Ishikawa (cell line): ENCODE data around the gene PTPRO.

Source experiments
- CEBPB ChIP-seq: IDR thresholded peaks from 2 replicates; pipeline ENCODE4 v1.6.1; 2012
- CREB1 ChIP-seq: IDR thresholded peaks from 2 replicates; pipeline ENCODE4 v1.6.1; 2012; ENCODE audit warnings: low read depth
- EGR1 ChIP-seq: IDR thresholded peaks from 2 replicates; pipeline ENCODE4 v1.6.1; 2012
- EP300 ChIP-seq: IDR thresholded peaks from 2 replicates; pipeline ENCODE4 v1.6.1; 2012; ENCODE audit warnings: borderline replicate concordance
- FOXM1 ChIP-seq: IDR thresholded peaks from 2 replicates; pipeline ENCODE4 v1.6.1; 2012; ENCODE audit warnings: low read depth, borderline replicate concordance
- NFIC ChIP-seq: IDR thresholded peaks from 2 replicates; pipeline ENCODE4 v1.6.1; 2012
- RAD21 ChIP-seq: IDR thresholded peaks from 2 replicates; pipeline ENCODE4 v1.6.1; 2012; ENCODE audit warnings: low read depth
- TAF1 ChIP-seq: IDR thresholded peaks from 2 replicates; pipeline ENCODE4 v1.6.1; 2012; ENCODE audit warnings: low read depth, mild to moderate bottlenecking
- TCF12 ChIP-seq: IDR thresholded peaks from 2 replicates; pipeline ENCODE4 v1.6.1; 2012; ENCODE audit warnings: low read depth
- TEAD4 ChIP-seq: IDR thresholded peaks from 2 replicates; pipeline ENCODE4 v1.6.1; 2012
- YY1 ChIP-seq: IDR thresholded peaks from 2 replicates; pipeline ENCODE4 v1.6.1; 2012; ENCODE audit warnings: low read depth
- ZBTB7A ChIP-seq: IDR thresholded peaks from 2 replicates; pipeline ENCODE4 v1.6.1; 2012; ENCODE audit warnings: low read depth
- TF ChIP-seq, protein P1 (sequence below): IDR thresholded peaks from 2 replicates; pipeline ENCODE4 v1.6.1; 2012
- TF ChIP-seq, protein P2 (sequence below): IDR thresholded peaks from 2 replicates; pipeline ENCODE4 v1.6.1; 2012
- TF ChIP-seq, protein P3 (sequence below): IDR thresholded peaks from 2 replicates; pipeline ENCODE4 v1.6.1; 2012; ENCODE audit warnings: low read depth, mild to moderate bottlenecking

The PTPRO gene

DNA sequence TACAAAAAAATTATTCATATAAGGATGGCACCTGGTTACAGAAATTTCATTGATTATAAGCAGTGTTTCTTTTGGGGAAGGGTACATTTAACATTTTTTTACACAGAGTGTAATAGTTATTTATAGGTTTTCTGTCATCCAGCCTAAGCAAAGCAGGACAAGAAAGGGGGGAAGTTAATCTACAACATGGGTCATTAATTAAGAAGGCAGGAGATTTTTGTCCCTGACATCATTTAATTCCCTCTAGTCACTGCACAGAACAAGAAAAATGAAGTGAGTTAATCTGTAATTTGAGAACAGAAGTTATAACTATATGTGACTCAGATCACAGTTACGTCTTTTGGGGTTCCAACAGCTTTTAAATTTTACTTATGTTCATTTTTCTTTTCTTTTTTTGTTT lies 173.4 kb downstream of the PTPRO start:
- TF ChIP-seq NFIC (no peak), EP300 (no peak), CEBPB (no peak), TEAD4 (no peak), TCF12 (no peak), YY1 (no peak), RAD21 (no peak), TAF1 (no peak), CREB1 (no peak), EGR1 (no peak)
- TF ChIP-seq, protein P1, sequence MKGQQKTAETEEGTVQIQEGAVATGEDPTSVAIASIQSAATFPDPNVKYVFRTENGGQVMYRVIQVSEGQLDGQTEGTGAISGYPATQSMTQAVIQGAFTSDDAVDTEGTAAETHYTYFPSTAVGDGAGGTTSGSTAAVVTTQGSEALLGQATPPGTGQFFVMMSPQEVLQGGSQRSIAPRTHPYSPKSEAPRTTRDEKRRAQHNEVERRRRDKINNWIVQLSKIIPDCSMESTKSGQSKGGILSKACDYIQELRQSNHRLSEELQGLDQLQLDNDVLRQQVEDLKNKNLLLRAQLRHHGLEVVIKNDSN, result no peak
- TF ChIP-seq, protein P2, sequence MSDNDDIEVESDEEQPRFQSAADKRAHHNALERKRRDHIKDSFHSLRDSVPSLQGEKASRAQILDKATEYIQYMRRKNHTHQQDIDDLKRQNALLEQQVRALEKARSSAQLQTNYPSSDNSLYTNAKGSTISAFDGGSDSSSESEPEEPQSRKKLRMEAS, result no peak
- TF ChIP-seq, protein P3, sequence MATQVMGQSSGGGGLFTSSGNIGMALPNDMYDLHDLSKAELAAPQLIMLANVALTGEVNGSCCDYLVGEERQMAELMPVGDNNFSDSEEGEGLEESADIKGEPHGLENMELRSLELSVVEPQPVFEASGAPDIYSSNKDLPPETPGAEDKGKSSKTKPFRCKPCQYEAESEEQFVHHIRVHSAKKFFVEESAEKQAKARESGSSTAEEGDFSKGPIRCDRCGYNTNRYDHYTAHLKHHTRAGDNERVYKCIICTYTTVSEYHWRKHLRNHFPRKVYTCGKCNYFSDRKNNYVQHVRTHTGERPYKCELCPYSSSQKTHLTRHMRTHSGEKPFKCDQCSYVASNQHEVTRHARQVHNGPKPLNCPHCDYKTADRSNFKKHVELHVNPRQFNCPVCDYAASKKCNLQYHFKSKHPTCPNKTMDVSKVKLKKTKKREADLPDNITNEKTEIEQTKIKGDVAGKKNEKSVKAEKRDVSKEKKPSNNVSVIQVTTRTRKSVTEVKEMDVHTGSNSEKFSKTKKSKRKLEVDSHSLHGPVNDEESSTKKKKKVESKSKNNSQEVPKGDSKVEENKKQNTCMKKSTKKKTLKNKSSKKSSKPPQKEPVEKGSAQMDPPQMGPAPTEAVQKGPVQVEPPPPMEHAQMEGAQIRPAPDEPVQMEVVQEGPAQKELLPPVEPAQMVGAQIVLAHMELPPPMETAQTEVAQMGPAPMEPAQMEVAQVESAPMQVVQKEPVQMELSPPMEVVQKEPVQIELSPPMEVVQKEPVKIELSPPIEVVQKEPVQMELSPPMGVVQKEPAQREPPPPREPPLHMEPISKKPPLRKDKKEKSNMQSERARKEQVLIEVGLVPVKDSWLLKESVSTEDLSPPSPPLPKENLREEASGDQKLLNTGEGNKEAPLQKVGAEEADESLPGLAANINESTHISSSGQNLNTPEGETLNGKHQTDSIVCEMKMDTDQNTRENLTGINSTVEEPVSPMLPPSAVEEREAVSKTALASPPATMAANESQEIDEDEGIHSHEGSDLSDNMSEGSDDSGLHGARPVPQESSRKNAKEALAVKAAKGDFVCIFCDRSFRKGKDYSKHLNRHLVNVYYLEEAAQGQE, result no peak

DNA sequence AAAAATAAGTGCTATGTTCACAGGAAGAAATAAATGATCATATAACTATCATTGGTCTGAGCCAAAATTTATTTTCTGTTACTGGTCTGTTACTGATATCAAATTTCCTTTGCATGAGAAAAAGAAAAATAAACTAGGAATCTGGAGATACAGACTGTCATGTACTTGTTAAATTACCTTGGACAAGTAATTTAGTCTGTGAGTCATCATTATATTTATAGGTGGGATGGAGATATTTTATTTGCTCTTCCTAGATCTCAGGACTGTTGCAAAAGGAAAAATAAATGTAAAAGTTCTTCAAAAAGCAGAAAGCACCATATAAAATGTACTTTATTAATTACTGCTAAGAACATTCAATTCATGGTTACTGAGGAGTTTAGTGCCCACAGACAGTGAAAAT lies 174.4 kb downstream of the PTPRO start:
- no peak for TF ChIP-seq ZBTB7A
- TF ChIP-seq RAD21, result no peak
- no peak for TF ChIP-seq TAF1
- no peak for TF ChIP-seq NFIC
- TF ChIP-seq TEAD4, result no peak
- no peak for TF ChIP-seq TCF12
- TF ChIP-seq, protein P1, result no peak
- TF ChIP-seq YY1, result no peak
- TF ChIP-seq CREB1, result no peak
- TF ChIP-seq CEBPB, result no peak
- TF ChIP-seq EP300, result no peak
- TF ChIP-seq, protein P3, result no peak
- no peak for TF ChIP-seq EGR1
- TF ChIP-seq FOXM1, result no peak
- TF ChIP-seq, protein P2, result no peak

DNA sequence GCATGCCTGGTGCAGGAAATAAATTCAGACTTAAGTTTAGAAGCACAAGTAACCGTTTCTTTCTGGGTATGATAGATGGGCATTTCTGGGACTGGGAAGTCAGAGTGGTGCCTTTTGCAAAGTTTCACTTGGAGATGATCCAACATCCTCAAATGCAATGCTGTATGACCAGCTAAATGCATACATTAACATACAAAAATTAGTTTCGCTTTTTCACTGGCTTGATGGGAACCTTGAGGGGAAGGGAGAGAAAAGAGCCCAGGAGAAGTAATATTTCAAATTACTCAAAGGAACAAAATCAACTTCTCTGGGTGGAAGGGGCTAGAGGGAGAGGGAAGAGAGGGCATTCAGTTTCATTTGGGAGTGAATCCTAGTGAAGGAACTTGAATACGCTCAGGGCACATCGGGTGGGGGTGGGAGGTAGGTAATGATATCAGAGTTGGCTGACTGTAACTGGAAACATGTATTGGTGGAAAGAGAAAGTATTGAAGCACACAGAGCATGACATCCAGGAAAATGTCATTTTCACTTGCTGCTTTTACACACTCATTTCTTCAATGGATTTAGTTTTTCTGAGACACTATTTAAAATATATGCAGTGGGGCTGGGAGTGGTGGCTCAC lies 175.5 kb downstream of the PTPRO start:
- no peak for TF ChIP-seq TCF12
- TF ChIP-seq CEBPB, result no peak
- TF ChIP-seq, protein P1, result no peak
- TF ChIP-seq TAF1, result no peak

DNA sequence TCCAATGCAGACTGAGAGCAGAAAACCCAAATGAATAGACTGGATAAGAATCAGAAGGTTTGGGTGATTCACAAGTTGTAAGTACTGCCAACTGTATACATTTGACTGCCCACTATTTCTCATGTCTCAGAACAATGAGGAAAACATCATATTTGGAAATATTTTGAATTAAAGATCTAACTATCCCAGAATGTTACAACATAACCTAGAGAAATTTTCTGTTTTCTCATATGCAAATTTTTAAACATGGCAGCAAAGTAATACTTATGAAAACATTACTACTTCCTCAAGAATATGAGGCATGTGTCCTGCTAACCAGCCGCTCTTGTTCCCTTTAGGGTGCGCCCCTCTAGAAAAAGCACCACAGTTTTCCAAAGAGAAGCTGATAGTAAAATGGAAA lies 179.9 kb downstream of the PTPRO start:
- no peak for TF ChIP-seq EP300
- TF ChIP-seq EGR1, result no peak
- TF ChIP-seq FOXM1, result no peak
- TF ChIP-seq, protein P2, result no peak
- TF ChIP-seq, protein P3, result no peak
